ENCODE data around the gene HSD17B2.

GRCh38 chr16:82088483-82088882, 53.4 kb downstream of the HSD17B2 start:
- TF ChIP-seq CTCF (IDR thresholded peaks at IDR 0.05) (no peak), POLR2AphosphoS5 (IDR thresholded peaks at IDR 0.05) (no peak)
